Uterus (tissue), 2 donors: ENCODE measurements around the gene FAM151B.

ENCODE experiments used
- POLR2A ChIP-seq, 2 donors: fragments of 450-650 bp; IDR thresholded peaks; one replicate each; pipeline ENCODE4 v1.6.1; 2016; ENCODE audit warnings: antibody characterized with exemption in 2 of 2, mild to moderate bottlenecking in 1 of 2, moderate library complexity in 1 of 2
- TF ChIP-seq, protein P1 (sequence below), 4 experiments: fragments of 200-600 bp in 2 of 4; fragments of 450-650 bp in 2 of 4; sonication (generic) in 2 of 4; IDR thresholded peaks; one replicate each; pipeline ENCODE4 v1.5.1; 2016 to 2019; ENCODE audit warnings: antibody characterized with exemption in 4 of 4, mild to moderate bottlenecking in 2 of 4, moderate library complexity in 1 of 4

GRCh38 chr5:80508844-80509243, 20.9 kb downstream of the FAM151B start:
- TF ChIP-seq POLR2A (IDR thresholded peaks at IDR 0.05): no peak
- TF ChIP-seq, protein P1, sequence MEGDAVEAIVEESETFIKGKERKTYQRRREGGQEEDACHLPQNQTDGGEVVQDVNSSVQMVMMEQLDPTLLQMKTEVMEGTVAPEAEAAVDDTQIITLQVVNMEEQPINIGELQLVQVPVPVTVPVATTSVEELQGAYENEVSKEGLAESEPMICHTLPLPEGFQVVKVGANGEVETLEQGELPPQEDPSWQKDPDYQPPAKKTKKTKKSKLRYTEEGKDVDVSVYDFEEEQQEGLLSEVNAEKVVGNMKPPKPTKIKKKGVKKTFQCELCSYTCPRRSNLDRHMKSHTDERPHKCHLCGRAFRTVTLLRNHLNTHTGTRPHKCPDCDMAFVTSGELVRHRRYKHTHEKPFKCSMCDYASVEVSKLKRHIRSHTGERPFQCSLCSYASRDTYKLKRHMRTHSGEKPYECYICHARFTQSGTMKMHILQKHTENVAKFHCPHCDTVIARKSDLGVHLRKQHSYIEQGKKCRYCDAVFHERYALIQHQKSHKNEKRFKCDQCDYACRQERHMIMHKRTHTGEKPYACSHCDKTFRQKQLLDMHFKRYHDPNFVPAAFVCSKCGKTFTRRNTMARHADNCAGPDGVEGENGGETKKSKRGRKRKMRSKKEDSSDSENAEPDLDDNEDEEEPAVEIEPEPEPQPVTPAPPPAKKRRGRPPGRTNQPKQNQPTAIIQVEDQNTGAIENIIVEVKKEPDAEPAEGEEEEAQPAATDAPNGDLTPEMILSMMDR (IDR thresholded peaks at IDR 0.05): no peak
